Mesothelial cell of epicardium (in vitro differentiated cells): ENCODE data around the gene ACADL. TPM values are rescaled to one million over a fixed set of nuclear protein-coding genes. Genes with fewer than 3 reads are reported as not detected.
A peak's percentile ranks its signal among the peaks of the same experiment; 100 is the strongest.

ENCODE experiments used
- DNase-seq, 2 experiments: peaks; one replicate each; pipeline ENCODE4 v3.0.0; 2021; ENCODE audit warnings: low spot score in 2 of 2; ENCODE audit not compliant: unreplicated experiment in 2 of 2
- H3K27ac Mint-ChIP-seq: 2 replicates; pipeline ENCODE4 v1.8.0; 2021; ENCODE audit warnings: mixed read lengths
- H3K27me3 Mint-ChIP-seq: 2 replicates; pipeline ENCODE4 v1.8.0; 2021; ENCODE audit warnings: low read depth, mixed read lengths
- H3K36me3 Mint-ChIP-seq: 2 replicates; pipeline ENCODE4 v1.8.0; 2021; ENCODE audit warnings: mixed read lengths
- H3K4me1 Mint-ChIP-seq: 2 replicates; pipeline ENCODE4 v1.8.0; 2021; ENCODE audit warnings: mixed read lengths
- H3K4me3 Mint-ChIP-seq: 2 replicates; pipeline ENCODE4 v1.8.0; 2021; ENCODE audit warnings: mild to moderate bottlenecking, moderate library complexity, mixed read lengths
- H3K9me3 Mint-ChIP-seq: 2 replicates; pipeline ENCODE4 v1.8.0; 2021; ENCODE audit warnings: mixed read lengths
- total RNA-seq: library from RNA; stranded (reverse); gene quantifications from 3 replicates; pipeline ENCODE4 v1.2.1, GENCODE V29; 2021
- TF ChIP-seq, protein P1 (sequence below): fragments of 200-600 bp; sonication (generic); IDR thresholded peaks from one replicate; pipeline ENCODE4 v1.5.0; 2021; ENCODE audit warnings: antibody characterized with exemption; ENCODE audit not compliant: unreplicated experiment

The ACADL gene
- total RNA-seq, 1 donor from 2014 or later = 13.2 TPM

DNA sequence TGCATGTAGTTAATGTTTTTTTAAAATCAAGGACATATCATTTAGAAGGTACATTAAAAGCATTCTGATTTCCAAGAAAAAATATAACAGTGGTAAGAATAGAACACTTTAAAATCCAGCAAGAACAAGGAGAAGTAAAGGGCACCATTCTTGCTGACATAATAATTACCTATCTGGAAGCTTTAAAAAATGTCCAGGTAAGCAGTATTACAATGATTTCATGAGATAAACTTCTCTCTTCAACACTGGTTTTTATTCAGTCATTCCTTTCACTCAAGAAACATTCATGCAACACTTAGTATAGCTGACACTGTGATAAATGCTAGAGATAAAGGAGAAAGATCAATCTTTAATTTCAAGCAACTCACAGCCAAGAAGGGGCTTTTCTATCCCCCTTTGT, 51.2 kb downstream of the ACADL start:
- H3K27ac Mint-ChIP-seq = no peak overlapping the region
- H3K9me3 Mint-ChIP-seq = no peaks in the 10 kb centered on the region
- no peak overlapping the region for H3K4me3 Mint-ChIP-seq
- H3K36me3 Mint-ChIP-seq = no peaks in the 10 kb centered on the region
- TF ChIP-seq, protein P1, sequence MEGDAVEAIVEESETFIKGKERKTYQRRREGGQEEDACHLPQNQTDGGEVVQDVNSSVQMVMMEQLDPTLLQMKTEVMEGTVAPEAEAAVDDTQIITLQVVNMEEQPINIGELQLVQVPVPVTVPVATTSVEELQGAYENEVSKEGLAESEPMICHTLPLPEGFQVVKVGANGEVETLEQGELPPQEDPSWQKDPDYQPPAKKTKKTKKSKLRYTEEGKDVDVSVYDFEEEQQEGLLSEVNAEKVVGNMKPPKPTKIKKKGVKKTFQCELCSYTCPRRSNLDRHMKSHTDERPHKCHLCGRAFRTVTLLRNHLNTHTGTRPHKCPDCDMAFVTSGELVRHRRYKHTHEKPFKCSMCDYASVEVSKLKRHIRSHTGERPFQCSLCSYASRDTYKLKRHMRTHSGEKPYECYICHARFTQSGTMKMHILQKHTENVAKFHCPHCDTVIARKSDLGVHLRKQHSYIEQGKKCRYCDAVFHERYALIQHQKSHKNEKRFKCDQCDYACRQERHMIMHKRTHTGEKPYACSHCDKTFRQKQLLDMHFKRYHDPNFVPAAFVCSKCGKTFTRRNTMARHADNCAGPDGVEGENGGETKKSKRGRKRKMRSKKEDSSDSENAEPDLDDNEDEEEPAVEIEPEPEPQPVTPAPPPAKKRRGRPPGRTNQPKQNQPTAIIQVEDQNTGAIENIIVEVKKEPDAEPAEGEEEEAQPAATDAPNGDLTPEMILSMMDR = no peak
- peaks cover 14% of the 10 kb centered on the region for H3K4me1 Mint-ChIP-seq
- no peaks in the 10 kb centered on the region for H3K27me3 Mint-ChIP-seq
- no peak for DNase-seq

DNA sequence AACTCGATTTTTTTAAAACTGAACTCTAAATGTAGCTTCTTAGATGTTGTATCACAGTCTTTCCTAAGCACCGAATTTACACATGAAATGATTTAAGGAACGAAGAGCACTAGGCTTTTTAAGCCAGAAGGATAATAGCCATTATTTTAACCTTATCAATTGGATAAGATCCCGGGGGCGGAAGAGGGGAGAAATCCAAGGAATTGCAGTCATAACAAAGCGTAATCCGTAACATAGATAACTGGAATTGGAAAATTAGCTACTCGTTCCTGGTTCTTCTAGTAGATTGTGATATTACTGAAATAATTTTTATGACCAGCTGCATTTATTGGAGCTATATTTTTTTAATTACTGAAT, 53.0 kb downstream of the ACADL start:
- no peak for DNase-seq
- TF ChIP-seq, protein P1 = no peak
- H3K9me3 Mint-ChIP-seq = no peaks in the 10 kb centered on the region
- no peaks in the 10 kb centered on the region for H3K36me3 Mint-ChIP-seq
- H3K4me1 Mint-ChIP-seq = peaks cover 30% of the 10 kb centered on the region
- H3K27ac Mint-ChIP-seq = peak overlapping the region; percentile 99
- H3K4me3 Mint-ChIP-seq = peak overlapping the region; percentile 93
- H3K27me3 Mint-ChIP-seq = no peaks in the 10 kb centered on the region

DNA sequence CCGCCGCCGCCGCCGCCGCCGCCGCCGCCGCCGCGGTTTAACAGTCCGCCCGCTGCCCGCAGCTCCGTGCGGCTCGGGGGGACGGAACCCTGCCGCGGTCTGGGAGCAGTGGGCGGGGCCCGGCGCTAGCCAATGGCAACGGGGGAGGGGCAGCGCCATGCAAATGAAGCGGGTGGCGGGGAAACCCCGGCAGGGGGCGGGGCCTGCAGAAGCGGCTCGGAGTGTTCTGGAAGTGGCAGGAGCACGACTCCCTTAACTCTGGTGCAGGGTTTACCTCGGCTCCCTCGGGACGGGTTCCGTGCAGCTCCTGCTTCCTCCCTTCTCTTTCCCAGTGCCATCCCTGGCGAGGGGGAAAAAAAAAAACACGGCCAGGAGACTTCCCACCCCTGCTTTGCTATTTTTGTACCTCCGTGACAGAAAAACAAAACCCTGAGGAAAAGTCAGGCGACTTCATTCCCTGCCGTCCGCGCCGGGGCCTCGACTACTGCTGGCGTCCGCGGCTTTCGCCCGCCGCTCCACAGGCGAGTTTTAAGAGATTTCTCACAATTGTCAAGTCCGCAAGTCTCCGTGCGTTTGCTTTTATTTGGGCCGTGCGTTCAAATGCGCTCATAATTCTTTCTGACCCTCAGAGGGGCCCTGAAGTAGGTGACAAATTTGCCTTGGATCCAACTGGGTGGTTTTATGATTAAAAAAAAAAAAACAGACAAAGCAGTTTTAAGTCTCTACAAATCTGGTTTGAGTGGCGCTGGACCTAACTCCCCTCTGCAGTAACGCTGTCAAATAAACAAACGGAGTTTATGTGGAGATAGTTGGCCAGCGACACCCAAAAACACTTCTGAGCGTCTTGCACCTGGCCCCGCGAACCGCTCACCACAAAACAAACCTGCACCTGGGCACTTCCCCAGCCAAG, 53.7 kb downstream of the ACADL start, which contains the start of gene KANSL1L:
TSS of gene KANSL1L (minus strand) at position 101 of the 910 bp plus-strand sequence. CDS start 16,827 bp downstream, outside the sequence.
- TF ChIP-seq, protein P1 = no peak
- peak; percentile 99 to 100 for DNase-seq
- peak within 1 kb of the TSS; percentile 93 for H3K4me3 Mint-ChIP-seq
- peak within 1 kb of the TSS; percentile 99 for H3K27ac Mint-ChIP-seq
- H3K27me3 Mint-ChIP-seq = no peaks in the 10 kb centered on the region
- H3K9me3 Mint-ChIP-seq = no peaks in the 10 kb centered on the region
- no peaks in the 10 kb centered on the region for H3K36me3 Mint-ChIP-seq
- peaks cover 35% of the 10 kb centered on the region for H3K4me1 Mint-ChIP-seq

DNA sequence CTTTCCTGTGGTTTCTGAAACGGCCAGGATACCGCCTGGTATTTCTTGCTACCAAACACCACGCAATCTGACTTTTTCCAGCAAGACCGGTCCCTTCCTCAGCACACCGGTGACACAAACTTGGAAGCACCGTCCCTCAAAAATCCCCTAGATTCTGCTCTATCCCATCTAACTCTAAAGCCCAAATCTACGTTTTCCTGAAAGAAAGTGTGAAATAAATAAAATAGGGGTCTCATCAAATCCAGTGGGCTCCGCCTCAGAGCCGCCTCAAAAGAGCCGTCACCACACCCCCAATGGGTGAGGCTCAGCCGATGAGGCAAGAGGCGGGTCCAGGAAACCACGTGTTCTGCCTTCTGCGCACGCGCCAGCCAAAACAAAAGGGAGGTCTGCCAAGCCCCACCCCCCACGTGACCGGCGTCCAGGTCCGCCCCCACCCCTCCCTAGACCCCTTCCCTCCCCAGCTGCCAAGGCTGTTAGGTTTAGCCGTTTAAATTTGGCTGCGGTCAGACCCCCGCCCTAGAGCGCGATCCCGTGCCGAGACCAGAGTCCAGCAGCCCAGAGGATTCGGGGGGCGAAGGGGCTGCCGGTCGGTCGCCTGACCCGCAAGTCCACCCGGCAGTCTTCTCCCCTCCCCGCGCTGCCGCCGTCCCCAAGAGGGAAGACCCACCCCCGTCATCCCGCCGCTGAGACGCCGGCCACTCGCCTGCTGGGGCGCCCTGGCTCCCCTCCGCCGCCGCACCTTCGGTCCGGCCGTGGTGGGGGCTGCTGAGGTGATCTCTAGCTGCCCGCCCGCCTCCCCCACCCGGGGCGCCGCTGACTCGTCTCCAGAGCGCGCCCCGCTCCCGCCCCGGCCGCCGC, 54.6 kb downstream of the ACADL start:
- peak; percentile 97 to 99 for DNase-seq
- Mint-ChIP-seq H3K27me3 (no peaks in the 10 kb centered on the region), H3K4me1 (peaks cover 38% of the 10 kb centered on the region), H3K27ac (peak overlapping the region; percentile 99), H3K36me3 (no peaks in the 10 kb centered on the region), H3K4me3 (peak overlapping the region; percentile 93), H3K9me3 (no peaks in the 10 kb centered on the region)
- TF ChIP-seq, protein P1 = no peak

DNA sequence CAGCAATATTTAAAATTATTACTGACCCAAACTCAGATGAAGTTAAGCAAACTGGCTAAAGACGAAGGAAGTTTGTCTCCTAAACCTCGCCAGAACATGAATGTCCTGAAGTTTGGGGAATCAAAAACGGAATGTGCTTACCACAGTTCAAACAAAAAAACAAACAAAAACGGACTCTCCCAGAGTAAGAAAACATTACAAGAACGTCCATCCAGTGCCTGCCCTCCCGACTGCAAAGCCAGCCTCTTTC, 55.1 kb downstream of the ACADL start:
- TF ChIP-seq, protein P1 = no peak
- Mint-ChIP-seq H3K27me3 (no peaks in the 10 kb centered on the region), H3K4me3 (peak overlapping the region; percentile 93), H3K36me3 (no peaks in the 10 kb centered on the region), H3K9me3 (no peaks in the 10 kb centered on the region), H3K27ac (peak overlapping the region; percentile 99), H3K4me1 (peaks cover 38% of the 10 kb centered on the region)
- DNase-seq = no peak
